ENCODE data around the gene CHFR. TPM values are rescaled to one million over a fixed set of nuclear protein-coding genes. Genes with fewer than 3 reads are reported as not detected.
"Not testable (repeated sequence)": the region's sequence is repeated elsewhere in the genome, so short reads cannot be mapped to it uniquely, and the experiment has no call there.

Gene CHFR
- total RNA-seq, 4 donors from 2014 or later: 6.1 to 54.0 (median 21.5) TPM

- H3K9me3 ChIP-seq: no peaks in the 10 kb centered on the region
- no peak for DNase-seq
- intact Hi-C loops (cut with DNase I; ENCODE audit: low total_unique reads): no loop called here
Measured at GRCh38 chr12:132847363-132848356, 39.7 kb downstream of the CHFR start.

DNA sequence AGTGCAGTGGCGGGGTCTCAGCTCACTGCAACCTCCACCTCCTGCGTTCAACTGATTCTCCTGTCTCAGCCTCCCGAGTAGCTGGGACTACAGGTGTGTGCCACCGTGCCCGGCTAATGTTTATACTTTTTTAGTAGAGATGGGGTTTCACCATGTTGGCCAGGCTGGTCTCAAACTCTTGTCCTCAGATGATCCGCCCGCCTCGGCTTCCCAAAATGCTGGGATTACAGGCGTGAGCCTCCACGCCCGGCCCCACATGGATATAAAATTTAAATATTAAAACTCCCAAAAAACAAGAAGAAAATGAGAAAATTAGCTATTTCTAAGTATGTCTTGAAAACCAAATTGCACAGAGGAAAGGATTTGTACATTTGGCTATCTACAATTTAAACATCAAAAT is 42.7 kb downstream of the CHFR start:
- DNase-seq; H3K9me3 ChIP-seq; H3K4me1 ChIP-seq; H3K36me3 ChIP-seq; intact Hi-C loops (cut with DNase I; ENCODE audit: low total_unique reads); H3K27ac ChIP-seq; H3K4me3 ChIP-seq; H3K27me3 ChIP-seq: not testable (repeated sequence)

More at GRCh38 chr12:132847363-132848356, 39.7 kb downstream of the CHFR start:
- no peaks in the 10 kb centered on the region for H3K27me3 ChIP-seq
- no peaks in the 10 kb centered on the region for H3K36me3 ChIP-seq
- no peak overlapping the region for H3K27ac ChIP-seq
- no peak for TF ChIP-seq POLR2A (IDR thresholded peaks at IDR 0.05)
- TF ChIP-seq, protein P1, sequence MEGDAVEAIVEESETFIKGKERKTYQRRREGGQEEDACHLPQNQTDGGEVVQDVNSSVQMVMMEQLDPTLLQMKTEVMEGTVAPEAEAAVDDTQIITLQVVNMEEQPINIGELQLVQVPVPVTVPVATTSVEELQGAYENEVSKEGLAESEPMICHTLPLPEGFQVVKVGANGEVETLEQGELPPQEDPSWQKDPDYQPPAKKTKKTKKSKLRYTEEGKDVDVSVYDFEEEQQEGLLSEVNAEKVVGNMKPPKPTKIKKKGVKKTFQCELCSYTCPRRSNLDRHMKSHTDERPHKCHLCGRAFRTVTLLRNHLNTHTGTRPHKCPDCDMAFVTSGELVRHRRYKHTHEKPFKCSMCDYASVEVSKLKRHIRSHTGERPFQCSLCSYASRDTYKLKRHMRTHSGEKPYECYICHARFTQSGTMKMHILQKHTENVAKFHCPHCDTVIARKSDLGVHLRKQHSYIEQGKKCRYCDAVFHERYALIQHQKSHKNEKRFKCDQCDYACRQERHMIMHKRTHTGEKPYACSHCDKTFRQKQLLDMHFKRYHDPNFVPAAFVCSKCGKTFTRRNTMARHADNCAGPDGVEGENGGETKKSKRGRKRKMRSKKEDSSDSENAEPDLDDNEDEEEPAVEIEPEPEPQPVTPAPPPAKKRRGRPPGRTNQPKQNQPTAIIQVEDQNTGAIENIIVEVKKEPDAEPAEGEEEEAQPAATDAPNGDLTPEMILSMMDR (IDR thresholded peaks at IDR 0.05): no peak
- no peaks in the 10 kb centered on the region for H3K4me1 ChIP-seq
- H3K4me3 ChIP-seq: no peak overlapping the region

GRCh38 chr12:132842449-132843045 is 44.9 kb downstream of the CHFR start:
- Histone ChIP-seq H3K27ac (no peak overlapping the region), H3K36me3 (no peaks in the 10 kb centered on the region), H3K4me3 (no peak overlapping the region), H3K9me3 (no peaks in the 10 kb centered on the region), H3K27me3 (no peaks in the 10 kb centered on the region), H3K4me1 (peaks cover 0 to 6% of the 10 kb centered on the region in 2 donors)
- no peak for DNase-seq
- intact Hi-C loops (cut with DNase I; ENCODE audit: low total_unique reads): no loop called here
- TF ChIP-seq POLR2A (IDR thresholded peaks at IDR 0.05): no peak
- TF ChIP-seq, protein P1 (IDR thresholded peaks at IDR 0.05): no peak

DNA sequence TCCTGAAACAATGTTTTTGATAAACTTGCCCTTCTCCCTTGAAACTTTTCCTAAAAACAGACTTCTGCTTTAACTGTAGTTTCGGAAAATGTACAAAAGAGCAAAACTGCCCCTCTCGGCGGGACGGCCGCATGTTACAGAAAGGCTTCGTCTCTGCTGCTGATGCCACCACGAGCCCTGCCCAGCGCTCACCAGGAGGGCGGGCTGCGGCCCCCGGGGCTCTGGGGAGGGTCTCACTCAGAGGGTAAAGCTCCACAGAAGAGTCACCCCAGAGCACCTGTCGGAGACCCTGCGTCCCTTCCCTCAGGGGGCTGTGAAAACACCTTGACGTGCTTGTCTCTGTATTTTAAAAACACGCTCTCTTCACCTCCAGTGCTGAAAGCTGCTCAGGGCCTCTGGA is 46.3 kb downstream of the CHFR start:
- no peak overlapping the region for H3K27ac ChIP-seq

DNA sequence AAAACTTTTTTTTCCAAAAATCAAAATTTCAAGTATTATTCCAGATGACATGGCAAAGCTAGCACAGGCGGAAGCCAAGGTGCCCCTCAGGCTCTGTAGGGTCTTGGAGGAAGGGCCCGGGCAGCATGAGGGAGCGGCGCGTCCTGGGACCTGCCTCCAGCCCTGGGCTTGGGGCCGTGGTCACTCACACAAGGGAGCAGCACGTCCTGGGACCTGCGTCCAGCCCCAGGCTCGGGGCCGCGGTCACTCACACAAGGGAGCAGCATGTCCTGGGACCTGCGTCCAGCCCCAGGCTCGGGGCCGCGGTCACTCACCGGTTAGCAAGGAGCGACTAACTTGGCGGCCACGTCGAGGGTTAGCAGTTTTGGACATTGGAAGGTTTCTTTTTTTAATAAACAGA is 46.9 kb downstream of the CHFR start:
- H3K9me3 ChIP-seq: no peaks in the 10 kb centered on the region
- H3K4me3 ChIP-seq: no peak overlapping the region
- H3K27me3 ChIP-seq: no peaks in the 10 kb centered on the region
- H3K27ac ChIP-seq: no peak overlapping the region
- H3K4me1 ChIP-seq: peaks cover 0 to 6% of the 10 kb centered on the region in 2 donors
- H3K36me3 ChIP-seq: no peaks in the 10 kb centered on the region
- no peak for DNase-seq
- TF ChIP-seq POLR2A (IDR thresholded peaks at IDR 0.05): no peak
- TF ChIP-seq, protein P1 (IDR thresholded peaks at IDR 0.05): no peak
- intact Hi-C loops (cut with DNase I; ENCODE audit: low total_unique reads): no loop called here

More for the DNA sequence above, 46.3 kb downstream of the CHFR start:
- no peak for TF ChIP-seq POLR2A (IDR thresholded peaks at IDR 0.05)
- Histone ChIP-seq H3K9me3 (no peaks in the 10 kb centered on the region), H3K27me3 (no peaks in the 10 kb centered on the region), H3K4me3 (no peak overlapping the region), H3K36me3 (no peaks in the 10 kb centered on the region), H3K4me1 (peaks cover 0 to 6% of the 10 kb centered on the region in 2 donors)
- no peak for DNase-seq
- intact Hi-C loops (cut with DNase I; ENCODE audit: low total_unique reads): no loop called here

Data from uterus (tissue), 4 donors.